CD8-positive, alpha-beta memory T cell (primary cell): Measurements from ENCODE around the gene C1QL1. TPM values are rescaled to one million over a fixed set of nuclear protein-coding genes. Genes with fewer than 3 reads are reported as not detected.

Experiments
- CTCF ChIA-PET: fragments of 350-600 bp; sonication (Branson Sonifier 250); formaldehyde crosslinking; loops from one replicate; lab custom pipeline; 2021; ENCODE audit warnings: antibody characterized with exemption; lab: Charles Lee
- POLR2A ChIA-PET: fragments of 350-600 bp; sonication (Branson Sonifier 250); formaldehyde crosslinking; loops from one replicate; lab custom pipeline; 2021; ENCODE audit warnings: antibody characterized with exemption; lab: Charles Lee
- DNase-seq, 5 donors: peaks; one replicate each; pipeline versions ENCODE4 v3.0.0 to v3.0.0-alpha.2; 2020 to 2022; ENCODE audit warnings: mixed read lengths in 1 of 5
- H3K27ac ChIP-seq: one replicate; pipeline ENCODE4 v1.7.0; 2013; ENCODE audit warnings: low read depth, mild to moderate bottlenecking, low read length, moderate library complexity
- H3K27me3 ChIP-seq: 2 replicates; pipeline ENCODE4 v1.7.0; 2013; ENCODE audit warnings: low read length, mild to moderate bottlenecking; ENCODE audit not compliant: insufficient read depth, poor library complexity, severe bottlenecking
- H3K36me3 ChIP-seq: 2 replicates; pipeline ENCODE4 v1.7.0; 2013; ENCODE audit warnings: mild to moderate bottlenecking, low read length, moderate library complexity; ENCODE audit not compliant: insufficient read depth
- H3K4me1 ChIP-seq: 2 replicates; pipeline ENCODE4 v1.7.0; 2013; ENCODE audit warnings: mild to moderate bottlenecking, low read length, moderate library complexity; ENCODE audit not compliant: insufficient read depth
- H3K4me3 ChIP-seq: 2 replicates; pipeline ENCODE4 v1.7.0; 2013; ENCODE audit warnings: mild to moderate bottlenecking, low read length
- H3K9me3 ChIP-seq: 2 replicates; pipeline ENCODE4 v1.7.0; 2013; ENCODE audit warnings: mild to moderate bottlenecking, low read length
- H3K27ac Mint-ChIP-seq, 8 donors: one replicate each; pipeline ENCODE4 v1.8.0; 2020 to 2021; ENCODE audit warnings: mixed read lengths in 8 of 8, mild to moderate bottlenecking in 6 of 8, inconsistent platforms in 3 of 8, moderate library complexity in 3 of 8
- H3K27me3 Mint-ChIP-seq, 2 donors: one replicate each; pipeline ENCODE4 v1.8.0; 2020 to 2021; ENCODE audit warnings: mixed read lengths in 2 of 2, mild to moderate bottlenecking in 1 of 2, moderate library complexity in 1 of 2
- H3K36me3 Mint-ChIP-seq, 3 donors: one replicate each; pipeline ENCODE4 v1.8.0; 2020 to 2021; ENCODE audit warnings: mixed read lengths in 3 of 3, inconsistent platforms in 1 of 3, mild to moderate bottlenecking in 1 of 3
- H3K4me1 Mint-ChIP-seq, 3 donors: one replicate each; pipeline ENCODE4 v1.8.0; 2020 to 2021; ENCODE audit warnings: mixed read lengths in 3 of 3, inconsistent platforms in 1 of 3, mild to moderate bottlenecking in 1 of 3
- H3K4me3 Mint-ChIP-seq, 7 donors: one replicate each; pipeline ENCODE4 v1.8.0; 2020 to 2021; ENCODE audit warnings: mixed read lengths in 7 of 7, mild to moderate bottlenecking in 6 of 7, moderate library complexity in 4 of 7, inconsistent platforms in 2 of 7
- H3K9me3 Mint-ChIP-seq, 5 donors: one replicate each; pipeline ENCODE4 v1.8.0; 2020 to 2022; ENCODE audit warnings: mixed read lengths in 5 of 5, mild to moderate bottlenecking in 3 of 5, moderate library complexity in 2 of 5, inconsistent platforms in 1 of 5
- polyA plus RNA-seq: library from polyadenylated mRNA; unstranded; fragments of 300-500 nt; fragmentation: Illumina TruSeq; gene quantifications from one replicate; pipeline ENCODE4 v1.2.3, GENCODE V29; 2021
- total RNA-seq, 2 experiments: library from RNA; stranded (reverse); gene quantifications; one replicate each; pipeline ENCODE4 v1.2.3, GENCODE V29; 2021

Gene C1QL1
- total and polyA plus RNA-seq, 3 experiments from 2014 or later: not detected

DNA sequence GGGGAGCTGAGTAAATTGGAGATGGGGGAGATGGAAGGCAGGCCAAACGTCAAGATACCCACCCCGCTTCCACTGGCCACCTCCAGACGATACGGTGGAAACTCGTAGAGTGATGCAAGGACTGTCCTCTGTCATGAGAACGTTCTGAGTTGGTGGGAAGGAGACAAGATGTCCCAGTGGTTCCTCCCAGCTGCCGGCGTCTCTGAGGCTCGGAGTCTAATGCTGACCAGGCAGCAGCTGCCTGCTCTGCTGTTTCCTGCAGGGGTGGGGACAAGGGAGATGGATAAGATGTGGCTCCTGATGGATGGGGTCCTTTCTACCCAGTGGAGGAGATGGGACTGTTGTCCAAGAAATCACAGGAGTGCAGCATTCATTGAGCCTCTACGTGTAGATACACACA is 28.2 kb upstream of the C1QL1 start:
- H3K36me3 ChIP-seq: no peaks in the 10 kb centered on the region
- ChIA-PET CTCF (no interaction called here), POLR2A (interaction anchor here (0.6 kb wide), 1 partner anchor 1996 kb away, joined by 3 read pairs; no protein-coding TSS in a partner anchor)

DNA sequence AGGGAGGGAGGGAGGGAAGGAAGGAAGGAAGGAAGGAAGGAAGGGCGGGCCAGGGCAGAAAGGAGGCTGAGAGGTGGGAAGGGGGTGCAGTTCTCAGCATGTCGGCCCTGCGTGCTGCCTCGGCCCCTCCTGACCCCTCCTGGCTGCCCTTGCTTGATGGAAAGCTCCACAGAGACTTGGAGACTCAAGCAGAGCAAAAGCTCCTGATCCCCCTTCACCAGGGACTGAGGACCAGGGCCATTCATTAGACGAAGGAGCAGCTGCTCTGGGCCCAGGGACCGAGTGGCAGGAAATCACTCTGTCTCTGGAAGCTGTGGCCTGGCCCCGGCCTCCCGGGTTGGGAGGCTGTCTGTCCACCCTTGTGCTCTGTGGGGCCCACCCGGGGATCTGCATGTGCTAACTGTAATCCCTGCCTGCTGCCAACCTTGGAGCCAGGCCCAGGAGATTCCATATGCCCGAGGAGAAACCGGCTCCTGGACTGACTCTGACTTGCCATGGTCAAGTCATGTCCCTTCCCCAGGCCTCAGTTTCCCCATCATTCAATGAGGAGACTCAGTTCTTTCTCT is 27.4 kb upstream of the C1QL1 start:
- H3K36me3 ChIP-seq: no peaks in the 10 kb centered on the region
- Mint-ChIP-seq H3K4me1 (peaks cover 0 to 3% (median 0%) of the 10 kb centered on the region in 3 donors), H3K4me3 (no peak overlapping the region), H3K27me3 (peaks cover 15 to 56% of the 10 kb centered on the region in 2 donors), H3K36me3 (no peaks in the 10 kb centered on the region), H3K27ac (no peak overlapping the region), H3K9me3 (peaks cover 5 to 21% (median 9%) of the 10 kb centered on the region in 5 donors)
- no peak overlapping the region for H3K4me3 ChIP-seq
- H3K4me1 ChIP-seq: no peaks in the 10 kb centered on the region
- no peak overlapping the region for H3K27ac ChIP-seq
- ChIA-PET CTCF (no interaction called here), POLR2A (no interaction called here)
- H3K9me3 ChIP-seq: no peaks in the 10 kb centered on the region
- no peak for DNase-seq
- H3K27me3 ChIP-seq: no peaks in the 10 kb centered on the region

More for the DNA sequence above, 28.2 kb upstream of the C1QL1 start:
- Mint-ChIP-seq H3K27me3 (peaks cover 11 to 52% of the 10 kb centered on the region in 2 donors), H3K36me3 (peaks cover 0 to under 1% (median 0%) of the 10 kb centered on the region in 3 donors), H3K27ac (no peak overlapping the region), H3K4me1 (peaks cover 0 to 3% (median 0%) of the 10 kb centered on the region in 3 donors), H3K9me3 (peaks cover 5 to 21% (median 9%) of the 10 kb centered on the region in 5 donors), H3K4me3 (no peak overlapping the region)
- DNase-seq: no peak
- H3K9me3 ChIP-seq: no peaks in the 10 kb centered on the region
- H3K27me3 ChIP-seq: no peaks in the 10 kb centered on the region
- no peak overlapping the region for H3K27ac ChIP-seq
- H3K4me1 ChIP-seq: no peaks in the 10 kb centered on the region
- no peak overlapping the region for H3K4me3 ChIP-seq

DNA sequence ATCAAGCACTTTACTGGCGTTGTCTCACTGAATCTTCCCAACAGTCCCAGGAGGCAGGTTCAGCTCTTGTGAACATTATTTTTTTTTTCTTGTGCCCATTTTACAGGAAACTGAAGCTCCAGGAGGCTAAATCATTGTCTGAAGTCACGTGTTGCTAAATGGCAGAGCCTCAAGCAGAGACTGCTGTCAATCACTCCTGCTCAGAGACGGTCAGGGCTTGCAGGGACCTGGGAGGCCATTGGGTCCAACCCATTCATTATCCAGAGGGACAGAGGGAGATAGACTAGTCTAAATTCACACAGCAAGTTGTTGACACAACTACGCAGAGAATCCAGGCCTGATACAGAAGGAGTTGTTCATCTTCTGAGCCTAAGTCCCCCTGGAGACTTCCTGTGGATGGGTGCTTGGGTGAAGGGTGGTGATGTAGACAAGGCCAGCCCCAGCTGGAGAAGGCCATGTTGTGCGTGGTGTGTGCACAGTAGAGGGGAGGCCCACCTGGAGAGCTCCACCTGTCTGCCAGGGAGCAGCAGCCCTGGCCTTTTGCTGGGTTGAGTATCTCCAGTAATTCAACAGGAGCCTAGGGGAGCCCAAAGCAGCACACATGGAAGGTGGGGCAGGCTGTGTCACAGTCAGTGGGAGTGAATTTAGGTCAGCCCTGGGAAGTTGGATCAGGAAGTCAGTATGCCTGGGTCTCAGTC is 24.3 kb upstream of the C1QL1 start:
- CTCF ChIA-PET: interaction anchor here (2.1 kb wide), 1 partner anchor 22 kb away, joined by 5 read pairs; no protein-coding TSS in a partner anchor

DNA sequence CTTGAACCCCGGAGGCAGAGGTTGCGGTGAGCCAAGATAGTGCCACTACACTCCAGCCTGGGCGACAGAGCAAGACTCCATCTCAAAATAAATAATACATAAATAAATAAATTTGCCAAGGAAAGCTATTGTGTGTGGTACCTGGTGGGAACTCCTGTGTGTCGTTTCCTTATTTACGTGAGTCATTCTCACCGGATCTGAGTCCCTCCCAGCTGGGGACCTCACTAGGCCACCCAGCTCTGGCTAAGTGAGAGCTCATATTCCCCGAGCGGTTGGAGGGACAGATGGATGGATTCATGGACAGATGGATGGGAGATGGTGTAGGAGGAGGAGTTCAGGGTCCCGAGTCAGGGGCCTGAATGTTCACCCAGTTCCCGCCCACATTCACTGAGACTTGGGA is 22.9 kb upstream of the C1QL1 start:
- H3K9me3 ChIP-seq: no peaks in the 10 kb centered on the region
- H3K9me3 Mint-ChIP-seq: no peaks in the 10 kb centered on the region
- no peak overlapping the region for H3K27ac Mint-ChIP-seq
- CTCF ChIA-PET: no interaction called here
- H3K27me3 Mint-ChIP-seq: peaks cover 34 to 68% of the 10 kb centered on the region in 2 donors
- no peaks in the 10 kb centered on the region for H3K36me3 ChIP-seq
- POLR2A ChIA-PET: no interaction called here
- H3K4me1 ChIP-seq: peaks cover 5% of the 10 kb centered on the region
- DNase-seq: no peak
- no peak overlapping the region for H3K27ac ChIP-seq
- peaks cover 4% of the 10 kb centered on the region for H3K27me3 ChIP-seq
- no peak overlapping the region for H3K4me3 ChIP-seq
- H3K36me3 Mint-ChIP-seq: no peaks in the 10 kb centered on the region
- peaks cover 0 to 8% (median 3%) of the 10 kb centered on the region in 3 donors for H3K4me1 Mint-ChIP-seq
- H3K4me3 Mint-ChIP-seq: no peak overlapping the region

More for the DNA sequence above, 24.3 kb upstream of the C1QL1 start:
- Histone ChIP-seq H3K9me3 (no peaks in the 10 kb centered on the region), H3K36me3 (no peaks in the 10 kb centered on the region), H3K27ac (no peak overlapping the region), H3K4me1 (peaks cover 2% of the 10 kb centered on the region), H3K27me3 (no peaks in the 10 kb centered on the region), H3K4me3 (no peak overlapping the region)
- Mint-ChIP-seq H3K27me3 (peaks cover 30 to 72% of the 10 kb centered on the region in 2 donors), H3K9me3 (peaks cover 0 to 2% (median 0%) of the 10 kb centered on the region in 5 donors), H3K27ac (no peak overlapping the region), H3K4me3 (no peak overlapping the region), H3K36me3 (no peaks in the 10 kb centered on the region), H3K4me1 (peaks cover 0 to 5% (median 3%) of the 10 kb centered on the region in 3 donors)
- POLR2A ChIA-PET: no interaction called here
- no peak for DNase-seq

DNA sequence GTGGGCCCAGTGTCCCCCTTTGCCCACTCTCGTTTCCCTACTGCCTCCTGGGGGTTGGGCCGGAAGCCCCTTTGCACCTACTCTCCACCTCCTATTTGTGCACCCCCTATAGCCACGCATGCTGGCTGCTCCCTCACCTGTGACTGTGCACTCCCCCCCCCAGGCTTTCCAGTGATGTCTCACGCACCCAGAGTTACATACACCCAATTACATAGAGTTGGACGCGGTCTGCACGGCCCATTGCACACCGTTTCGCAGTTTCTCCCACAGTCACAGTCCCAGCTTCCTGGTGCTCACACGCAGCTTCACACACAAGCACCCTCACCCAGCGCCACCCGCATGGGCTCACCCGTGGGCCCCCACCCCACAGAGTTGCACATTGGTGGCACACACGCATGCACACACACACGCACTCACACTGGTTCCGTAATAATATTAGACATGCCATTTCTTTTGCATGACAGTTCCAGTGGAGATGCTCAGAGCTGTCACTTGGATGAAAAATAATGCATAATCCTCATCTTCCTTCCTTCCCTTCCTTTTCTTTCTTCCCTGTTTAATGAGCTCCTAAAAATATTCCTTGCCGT is 21.5 kb upstream of the C1QL1 start:
- H3K36me3 Mint-ChIP-seq: no peaks in the 10 kb centered on the region
- no peak overlapping the region for H3K27ac Mint-ChIP-seq
- Histone ChIP-seq H3K27ac (no peak overlapping the region), H3K36me3 (no peaks in the 10 kb centered on the region), H3K9me3 (no peaks in the 10 kb centered on the region), H3K4me1 (peaks cover 5% of the 10 kb centered on the region), H3K27me3 (peaks cover 10% of the 10 kb centered on the region), H3K4me3 (no peak overlapping the region)
- ChIA-PET CTCF (no interaction called here), POLR2A (no interaction called here)
- H3K4me1 Mint-ChIP-seq: peaks cover 0 to 8% (median 3%) of the 10 kb centered on the region in 3 donors
- H3K9me3 Mint-ChIP-seq: no peaks in the 10 kb centered on the region
- DNase-seq: no peak
- H3K27me3 Mint-ChIP-seq: peaks cover 37 to 63% of the 10 kb centered on the region in 2 donors
- no peak overlapping the region for H3K4me3 Mint-ChIP-seq

DNA sequence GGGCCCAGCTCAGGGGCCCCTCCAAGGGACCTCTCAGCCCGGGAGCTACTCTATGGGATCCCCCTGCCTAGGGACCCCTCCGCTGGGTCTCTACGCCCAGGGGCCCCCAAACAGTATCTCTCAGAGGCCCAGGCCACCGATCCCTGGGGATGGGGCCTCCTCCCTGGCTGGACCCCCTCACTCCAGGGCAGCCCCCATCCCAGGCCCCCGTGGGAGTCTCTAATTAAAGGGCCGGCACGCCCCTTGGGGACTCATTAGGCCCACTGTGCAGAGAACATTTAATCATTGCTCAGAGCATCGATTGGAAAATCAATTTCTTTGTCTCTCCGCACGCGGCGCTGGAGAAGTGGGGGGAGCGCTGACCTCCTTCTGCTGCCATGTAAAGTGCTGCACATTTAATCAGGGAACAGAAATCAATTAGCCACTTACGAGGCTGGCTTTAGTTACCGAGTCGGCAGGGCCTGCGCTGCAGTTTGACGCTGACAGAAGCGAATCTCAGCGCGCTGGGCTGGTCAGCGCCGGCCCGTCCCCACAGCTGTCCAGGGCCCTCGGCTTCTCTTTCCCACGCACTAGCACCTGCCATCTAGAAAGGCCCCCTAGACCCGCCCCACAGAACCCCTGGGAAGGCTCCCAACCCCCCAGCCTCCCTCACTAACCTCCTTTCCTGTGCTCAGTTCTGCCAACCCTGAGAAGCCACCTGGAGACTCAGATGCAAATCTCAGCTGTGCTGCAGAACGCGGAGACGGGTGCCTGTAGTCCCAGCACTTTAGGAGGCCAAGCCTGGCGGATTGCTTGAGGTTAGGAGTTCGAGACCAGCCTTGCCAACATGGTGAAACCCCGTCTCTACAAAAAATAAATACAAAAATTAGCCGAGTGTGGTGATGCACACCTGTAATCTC is 20.2 kb upstream of the C1QL1 start:
- peaks cover 5% of the 10 kb centered on the region for H3K4me1 ChIP-seq
- no peak overlapping the region for H3K4me3 ChIP-seq
- ChIA-PET CTCF (no interaction called here), POLR2A (no interaction called here)
- Mint-ChIP-seq H3K4me1 (peaks cover 0 to 8% (median 0%) of the 10 kb centered on the region in 3 donors), H3K4me3 (no peak overlapping the region), H3K36me3 (no peaks in the 10 kb centered on the region), H3K27ac (no peak overlapping the region), H3K27me3 (peaks cover 37 to 51% of the 10 kb centered on the region in 2 donors), H3K9me3 (no peaks in the 10 kb centered on the region)
- H3K9me3 ChIP-seq: no peaks in the 10 kb centered on the region
- no peak overlapping the region for H3K27ac ChIP-seq
- H3K27me3 ChIP-seq: peaks cover 10% of the 10 kb centered on the region
- no peak for DNase-seq
- H3K36me3 ChIP-seq: no peaks in the 10 kb centered on the region

DNA sequence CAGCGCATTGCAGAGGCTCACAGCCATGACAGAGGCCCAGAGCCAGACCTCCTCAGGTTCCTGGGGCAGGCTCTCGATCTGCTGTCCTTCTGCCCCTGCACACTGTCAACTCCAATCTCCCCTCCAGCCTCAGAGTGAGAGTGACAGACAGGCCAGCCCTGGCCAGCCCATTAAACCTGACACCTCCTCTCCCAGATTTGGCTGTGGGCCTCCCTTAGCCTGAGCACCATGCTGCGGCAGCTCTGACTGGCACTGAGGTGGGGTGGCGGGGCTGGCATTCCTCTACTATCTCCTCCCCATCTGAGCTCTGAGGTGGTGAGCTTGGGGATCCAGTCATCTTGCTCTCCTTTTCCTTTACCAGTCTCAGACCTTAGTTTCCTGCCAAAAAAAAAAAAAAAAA is 15.5 kb upstream of the C1QL1 start:
- Mint-ChIP-seq H3K4me1 (peaks cover 0 to 8% (median 0%) of the 10 kb centered on the region in 3 donors), H3K36me3 (peaks cover 0 to 4% (median 1%) of the 10 kb centered on the region in 3 donors), H3K27ac (no peak overlapping the region), H3K27me3 (peaks cover 31 to 37% of the 10 kb centered on the region in 2 donors), H3K4me3 (no peak overlapping the region), H3K9me3 (peaks cover 0 to 2% (median 0%) of the 10 kb centered on the region in 5 donors)
- H3K36me3 ChIP-seq: no peaks in the 10 kb centered on the region
- peaks cover 5% of the 10 kb centered on the region for H3K4me1 ChIP-seq
- H3K4me3 ChIP-seq: no peak overlapping the region
- no peaks in the 10 kb centered on the region for H3K9me3 ChIP-seq
- no peak overlapping the region for H3K27ac ChIP-seq
- CTCF ChIA-PET: no interaction called here
- POLR2A ChIA-PET: interaction anchor here (0.6 kb wide), 1 partner anchor 313 kb away, joined by 6 read pairs; no protein-coding TSS in a partner anchor
- H3K27me3 ChIP-seq: peaks cover 17% of the 10 kb centered on the region
- DNase-seq: no peak
